GM12801 (cell line): ENCODE results near the gene INF2.

Experiments used
- TF ChIP-seq, protein P1 (sequence below): IDR thresholded peaks from one replicate; pipeline ENCODE4 v1.5.1; 2011; ENCODE audit warnings: control low read depth; ENCODE audit not compliant: insufficient read length; ENCODE audit errors: extremely low read depth

INF2 gene

DNA sequence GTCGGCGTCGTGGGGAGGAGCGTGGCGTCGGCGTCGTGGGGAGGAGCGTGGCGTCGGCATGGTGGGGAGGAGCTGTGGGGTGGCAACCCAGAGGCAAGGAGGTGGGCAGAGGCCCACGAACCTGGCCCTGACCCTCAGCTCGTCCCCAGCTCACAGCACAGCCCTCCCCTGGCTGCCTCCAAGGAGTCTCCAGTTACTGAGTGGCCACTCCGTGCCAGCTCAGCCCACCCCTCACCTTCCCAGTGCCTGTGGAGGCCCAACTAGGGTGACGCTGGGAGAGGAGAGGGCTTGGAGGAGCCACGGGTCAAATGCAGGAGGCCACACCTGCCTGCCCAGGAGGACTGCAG lies 40.4 kb downstream of the INF2 start:
- TF ChIP-seq, protein P1, sequence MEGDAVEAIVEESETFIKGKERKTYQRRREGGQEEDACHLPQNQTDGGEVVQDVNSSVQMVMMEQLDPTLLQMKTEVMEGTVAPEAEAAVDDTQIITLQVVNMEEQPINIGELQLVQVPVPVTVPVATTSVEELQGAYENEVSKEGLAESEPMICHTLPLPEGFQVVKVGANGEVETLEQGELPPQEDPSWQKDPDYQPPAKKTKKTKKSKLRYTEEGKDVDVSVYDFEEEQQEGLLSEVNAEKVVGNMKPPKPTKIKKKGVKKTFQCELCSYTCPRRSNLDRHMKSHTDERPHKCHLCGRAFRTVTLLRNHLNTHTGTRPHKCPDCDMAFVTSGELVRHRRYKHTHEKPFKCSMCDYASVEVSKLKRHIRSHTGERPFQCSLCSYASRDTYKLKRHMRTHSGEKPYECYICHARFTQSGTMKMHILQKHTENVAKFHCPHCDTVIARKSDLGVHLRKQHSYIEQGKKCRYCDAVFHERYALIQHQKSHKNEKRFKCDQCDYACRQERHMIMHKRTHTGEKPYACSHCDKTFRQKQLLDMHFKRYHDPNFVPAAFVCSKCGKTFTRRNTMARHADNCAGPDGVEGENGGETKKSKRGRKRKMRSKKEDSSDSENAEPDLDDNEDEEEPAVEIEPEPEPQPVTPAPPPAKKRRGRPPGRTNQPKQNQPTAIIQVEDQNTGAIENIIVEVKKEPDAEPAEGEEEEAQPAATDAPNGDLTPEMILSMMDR: no peak

DNA sequence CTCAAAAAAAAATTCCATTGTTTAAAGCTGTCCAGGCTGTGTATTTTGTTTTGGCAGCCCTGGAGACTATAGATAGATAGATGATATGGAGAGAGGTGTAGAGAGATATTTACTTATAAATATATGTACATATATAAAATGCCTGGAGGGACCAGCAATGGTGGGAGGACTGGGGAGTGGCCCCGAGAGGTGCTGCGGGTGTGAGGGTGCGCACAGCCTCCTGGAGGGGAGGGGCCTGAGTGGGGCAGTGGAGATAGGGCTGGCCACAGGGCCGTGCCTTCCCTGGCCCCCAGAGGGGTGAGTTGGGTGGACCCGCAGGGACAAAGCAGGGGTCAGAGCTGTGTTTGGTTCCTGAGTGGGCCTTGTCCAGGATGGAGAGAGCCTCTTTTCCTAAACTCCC lies 41.1 kb downstream of the INF2 start:
- TF ChIP-seq, protein P1: no peak

DNA sequence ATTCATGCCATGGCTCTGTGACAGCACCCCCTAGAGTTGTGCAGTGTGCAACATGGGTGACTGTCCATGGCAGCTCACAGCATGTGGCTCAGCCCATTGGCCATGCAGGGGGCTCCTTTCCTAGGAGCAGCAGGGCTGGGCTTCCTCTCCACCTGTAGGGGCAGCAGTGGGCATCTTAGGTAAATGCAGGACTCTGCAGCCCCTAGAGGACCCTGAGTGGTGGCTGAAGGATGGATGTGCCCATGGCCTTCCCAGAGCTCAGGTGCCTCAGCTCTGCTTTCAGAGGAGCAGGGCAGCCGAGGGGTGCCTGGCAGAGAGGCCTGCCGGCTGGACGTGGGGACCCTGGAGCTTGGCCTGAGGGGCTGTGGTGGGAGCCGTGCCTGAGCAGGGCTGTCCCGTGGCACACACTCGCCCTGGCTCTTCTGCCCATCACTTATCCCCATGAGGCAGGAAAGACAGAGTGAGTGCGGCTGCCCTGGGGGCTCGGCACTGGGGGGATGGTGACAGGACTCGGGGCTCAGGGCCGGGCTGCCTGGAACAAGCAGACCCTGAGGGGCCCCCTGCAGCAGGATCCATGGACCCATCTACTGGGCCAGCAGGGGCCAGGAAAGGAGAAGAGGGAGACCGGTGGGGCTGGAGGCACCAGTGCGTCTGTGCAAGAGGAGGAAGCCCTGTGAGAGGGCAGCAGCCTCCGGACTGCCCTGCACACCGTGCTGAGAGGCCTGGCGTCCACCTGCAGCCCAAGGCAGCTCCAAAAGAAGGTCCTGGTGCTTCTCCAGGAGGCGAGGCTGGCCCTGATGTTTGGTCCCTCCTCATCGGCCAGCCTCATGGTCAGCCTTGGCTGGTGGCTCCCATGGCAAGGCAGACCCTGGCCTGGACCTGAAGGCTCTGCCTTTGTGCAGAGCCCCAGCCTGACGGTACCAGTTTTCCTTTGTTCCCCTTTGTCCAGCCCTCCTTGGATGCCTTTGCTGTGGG lies 42.2 kb downstream of the INF2 start:
- TF ChIP-seq, protein P1: no peak

- TF ChIP-seq, protein P1: no peak
Measured at GRCh38 chr14:104732355-104732804, 43.0 kb downstream of the INF2 start.

DNA sequence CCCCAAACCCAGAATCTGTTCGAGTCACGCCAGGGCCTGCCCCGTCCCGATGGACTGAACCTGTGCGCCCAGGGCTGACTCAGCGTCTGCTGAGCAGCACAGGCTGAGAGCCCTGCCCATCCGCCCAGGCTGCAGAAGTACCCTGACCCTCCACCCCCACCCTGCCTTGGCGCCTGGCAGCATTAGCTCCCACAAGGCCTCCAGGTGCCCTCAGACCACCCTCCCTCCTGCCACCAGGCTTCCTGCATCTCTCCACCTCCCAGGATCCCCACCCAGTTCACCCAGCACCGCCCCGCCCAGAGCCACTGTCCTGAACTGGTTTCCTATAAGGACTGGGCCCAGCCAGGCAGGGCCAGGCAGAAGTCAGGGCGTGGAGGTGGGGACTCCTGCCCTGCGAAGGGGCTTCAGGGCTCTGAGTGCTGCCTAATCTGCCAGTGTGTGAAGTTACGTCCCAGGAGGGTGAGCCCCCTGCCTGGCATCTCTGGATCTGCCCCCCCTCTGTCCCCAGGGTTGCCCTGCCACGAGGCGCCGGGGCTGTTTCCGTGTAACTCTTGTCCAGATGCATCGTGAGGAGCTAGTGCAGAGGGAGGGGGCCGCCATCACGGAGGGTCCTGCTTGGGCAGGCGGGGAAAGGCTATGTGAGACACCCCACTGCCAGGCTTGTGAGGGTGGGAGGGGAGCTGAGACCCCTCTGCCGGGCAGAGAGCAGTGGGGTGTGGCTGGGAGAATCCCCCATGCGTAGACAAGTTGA lies 43.7 kb downstream of the INF2 start:
- TF ChIP-seq, protein P1: no peak

GRCh38 chr14:104734051-104734587 lies 44.7 kb downstream of the INF2 start:
- TF ChIP-seq, protein P1: no peak

- TF ChIP-seq, protein P1: no peak
Measured at GRCh38 chr14:104734601-104734990, 45.2 kb downstream of the INF2 start.
